Measurements from ENCODE around the gene ADCY9.

Gene ADCY9

DNA sequence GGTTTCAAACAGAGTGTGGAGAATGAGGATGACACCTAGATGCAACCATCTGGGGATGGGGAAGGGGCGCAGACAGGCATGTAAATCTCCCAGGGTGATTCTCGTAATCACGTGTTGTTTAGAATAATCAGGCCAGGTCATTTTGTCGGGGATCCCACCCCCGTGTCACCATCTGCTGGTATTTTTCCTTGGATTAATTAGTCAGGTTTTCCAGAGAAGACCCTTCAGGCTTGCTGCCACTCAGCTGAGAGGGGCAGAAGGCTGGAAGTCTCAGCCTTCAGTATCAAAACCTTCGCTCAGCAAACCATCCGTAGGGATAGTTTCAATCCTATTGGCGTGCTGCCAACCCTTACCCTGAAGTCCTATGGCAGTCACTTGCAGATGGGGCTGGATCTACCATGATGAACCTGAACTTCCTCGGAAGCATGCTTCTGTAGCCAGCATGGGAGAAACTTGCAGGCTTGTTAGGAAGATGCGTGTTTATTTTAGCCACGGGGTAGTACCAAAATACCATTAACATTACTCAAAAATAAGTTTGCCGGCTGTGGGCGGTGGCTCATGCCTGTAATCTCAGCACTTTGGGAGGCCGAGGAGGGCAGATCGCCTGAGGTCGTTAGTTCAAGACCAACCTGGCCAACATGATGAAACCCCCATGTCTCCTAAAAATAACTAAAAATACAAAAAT is 7.5 kb upstream of the ADCY9 start:
- no peak for DNase-seq (ENCODE audit: low read depth)

DNA sequence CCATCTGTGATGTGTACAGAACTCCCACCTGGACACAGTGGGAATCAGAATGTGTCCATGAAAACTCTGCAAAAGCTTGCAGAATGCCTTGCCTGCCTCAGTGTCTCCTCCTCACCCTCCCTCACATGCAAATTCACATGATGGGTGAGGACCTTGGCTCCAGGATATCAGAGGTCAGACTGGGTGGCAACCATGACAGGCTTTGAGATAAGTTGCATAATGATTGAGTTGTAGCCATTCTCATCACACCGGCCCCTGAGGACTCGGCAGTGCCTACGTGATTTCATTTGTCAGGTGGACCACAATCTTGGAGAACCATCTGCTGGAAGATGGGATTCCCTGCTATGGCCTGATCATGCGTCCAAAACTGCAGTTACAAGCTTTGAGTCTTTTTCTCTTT is 3.9 kb upstream of the ADCY9 start:
- no peak for DNase-seq (ENCODE audit: low read depth)

DNA sequence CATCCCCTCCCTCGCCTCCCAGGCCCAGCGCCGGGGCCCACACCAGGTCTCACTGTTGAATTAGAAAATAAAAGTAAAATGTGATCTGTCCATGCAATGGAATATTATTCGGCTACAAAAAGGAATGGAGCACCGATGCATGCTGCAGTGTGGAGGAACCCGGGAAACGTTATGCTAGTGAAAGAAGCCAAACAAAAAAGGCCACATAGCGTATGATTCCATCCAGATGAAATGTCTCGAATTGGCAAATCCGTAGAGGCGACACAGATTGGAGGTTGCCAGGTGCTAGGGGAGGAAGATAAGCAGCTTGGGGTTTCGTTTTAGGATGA is 972 bp upstream of the ADCY9 start:
- no peak for DNase-seq (ENCODE audit: low read depth)

DNA sequence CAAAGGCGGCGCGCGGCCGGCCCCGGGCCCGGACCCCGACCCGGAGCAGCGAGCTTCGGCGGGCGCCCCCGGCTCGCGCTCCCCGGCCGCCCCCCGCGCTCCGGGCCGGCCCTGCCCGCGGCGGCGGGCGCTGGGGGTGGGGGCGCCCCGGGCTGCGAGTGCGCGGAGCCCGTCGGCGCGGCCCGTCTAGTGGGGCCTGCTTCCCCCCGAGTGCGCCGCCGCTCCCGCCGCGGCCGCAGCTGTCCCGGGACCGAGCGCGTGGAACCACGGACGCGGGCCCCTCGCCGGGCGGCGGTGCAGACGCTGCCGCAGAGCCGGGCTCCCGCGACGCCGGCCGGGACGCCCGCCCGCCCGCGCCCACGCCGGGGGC is 308 bp downstream of the ADCY9 start:
- no peak for DNase-seq (ENCODE audit: low read depth)

DNA sequence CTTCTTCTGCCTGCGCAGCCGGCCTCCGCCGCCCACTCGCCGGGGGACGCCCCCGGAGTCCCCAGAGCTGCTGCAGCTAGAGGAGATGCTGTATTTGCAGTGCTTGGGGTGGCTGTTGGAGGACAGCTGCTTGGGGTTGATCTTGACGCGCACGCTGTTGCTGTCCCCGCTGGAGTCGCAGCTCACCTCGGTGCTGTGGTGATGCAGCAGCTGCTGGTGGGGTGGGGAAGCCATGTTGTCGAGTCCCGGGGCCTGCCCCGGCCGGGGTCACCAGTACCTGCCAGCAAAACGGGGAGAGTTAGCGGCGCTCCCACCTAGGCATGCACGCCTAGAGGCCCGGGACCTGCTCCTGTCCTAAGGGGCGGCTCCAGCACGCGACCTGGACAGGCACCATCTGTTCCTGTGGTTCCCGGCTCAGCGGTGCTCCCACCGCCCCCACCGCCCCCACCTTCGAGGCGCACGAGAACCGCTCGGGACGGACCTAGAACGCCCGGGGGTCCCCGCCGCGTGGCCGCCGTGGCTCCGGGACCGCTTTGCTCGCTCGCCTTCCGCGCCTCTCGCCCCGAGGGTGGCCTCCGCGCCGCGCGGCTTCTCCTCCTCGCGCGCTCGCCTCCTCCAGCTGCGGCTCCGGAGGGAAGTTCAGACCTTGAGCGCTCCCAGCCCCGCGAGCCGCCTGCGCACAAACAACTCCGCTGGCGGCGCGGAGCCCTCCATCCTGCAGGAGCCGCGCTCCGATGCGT is 863 bp downstream of the ADCY9 start:
- peak; percentile 17 for DNase-seq (ENCODE audit: low read depth)

DNA sequence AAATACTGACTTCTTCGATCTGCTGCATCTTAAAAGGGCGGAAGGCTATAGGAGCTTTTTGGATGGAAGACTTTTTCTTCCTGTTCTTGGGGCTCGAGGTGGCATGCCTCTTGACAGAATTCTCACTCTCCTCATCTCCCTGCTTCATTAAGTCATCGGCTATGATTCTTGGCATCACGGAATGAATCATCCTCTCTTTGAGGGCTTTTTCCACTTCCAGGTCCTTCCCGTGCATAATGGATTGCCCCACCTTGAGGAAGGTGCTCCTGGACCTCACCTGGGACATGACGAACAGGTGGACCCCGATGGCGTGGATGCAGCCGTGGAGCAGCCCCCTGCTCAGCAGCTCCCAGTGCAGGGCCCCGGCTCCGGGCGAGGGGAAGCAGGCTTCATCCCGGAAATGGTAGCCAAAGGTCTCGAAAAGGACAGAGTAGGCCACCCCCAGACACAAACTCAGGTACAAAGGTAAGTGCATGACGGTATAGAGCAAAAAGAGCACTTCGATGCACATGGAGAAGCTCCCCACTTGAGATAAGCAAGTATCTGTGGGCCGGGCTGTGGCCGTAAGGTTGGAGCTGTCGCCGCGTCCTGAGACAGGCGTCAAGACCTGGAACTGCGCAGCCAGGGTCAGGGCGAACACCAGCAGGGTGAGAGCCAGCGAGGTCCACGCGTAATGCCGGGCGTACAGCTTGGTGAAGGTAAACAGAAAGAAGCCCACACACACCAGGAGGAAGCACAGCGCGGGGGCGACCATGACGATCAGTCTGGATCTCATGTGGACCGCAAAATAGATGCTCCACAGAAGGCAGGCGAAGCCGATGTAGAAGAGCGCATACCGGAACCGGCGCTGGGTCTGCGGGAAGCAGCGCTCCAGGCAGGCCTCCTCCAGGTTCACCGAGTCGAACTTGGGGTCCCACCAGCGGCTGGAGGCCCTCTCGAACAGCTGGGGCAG is 1.7 kb downstream of the ADCY9 start:
- DNase-seq (ENCODE audit: low read depth) = no peak

DNA sequence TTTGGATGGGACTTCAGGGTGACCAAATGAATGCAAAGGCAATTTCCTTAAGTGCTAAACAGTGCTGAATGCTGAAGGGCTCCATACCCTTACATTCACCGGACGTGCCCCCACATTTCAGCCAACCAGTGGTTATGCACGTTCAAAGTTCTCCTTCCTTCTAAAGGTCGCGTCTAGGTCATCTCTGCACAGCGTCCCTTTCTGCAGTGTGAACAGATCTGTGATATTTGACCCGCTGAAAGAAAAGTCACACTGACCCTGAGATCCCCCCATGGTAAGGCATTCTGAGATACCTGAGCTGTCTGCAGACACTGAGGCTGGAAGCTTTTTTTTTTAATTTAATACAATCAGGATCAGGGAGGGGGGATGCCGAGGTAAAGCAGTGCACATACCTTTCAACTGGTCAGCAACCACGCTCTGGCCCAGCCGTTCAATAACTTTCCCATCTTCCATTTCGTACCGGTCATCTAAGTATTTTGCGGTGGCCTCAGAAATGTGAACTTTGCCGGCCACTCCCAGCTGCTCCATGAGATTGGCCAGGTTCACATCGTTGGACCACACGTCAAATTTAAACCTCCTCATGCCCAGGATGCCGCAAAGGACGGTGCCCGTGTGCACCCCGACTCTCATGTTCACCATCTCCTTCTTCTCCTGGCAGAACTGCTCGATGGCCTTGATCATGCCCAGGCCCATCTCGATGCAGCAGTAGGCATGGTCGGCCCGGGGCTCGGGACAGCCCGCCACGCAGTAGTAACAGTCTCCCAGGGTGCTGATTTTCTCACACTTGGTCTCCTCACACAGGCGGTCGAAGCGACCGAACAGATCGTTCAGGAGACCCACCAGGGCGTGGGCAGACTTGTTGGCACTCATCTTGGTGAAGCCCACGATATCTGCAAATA is 2.6 kb downstream of the ADCY9 start:
- DNase-seq (ENCODE audit: low read depth) = no peak

DNA sequence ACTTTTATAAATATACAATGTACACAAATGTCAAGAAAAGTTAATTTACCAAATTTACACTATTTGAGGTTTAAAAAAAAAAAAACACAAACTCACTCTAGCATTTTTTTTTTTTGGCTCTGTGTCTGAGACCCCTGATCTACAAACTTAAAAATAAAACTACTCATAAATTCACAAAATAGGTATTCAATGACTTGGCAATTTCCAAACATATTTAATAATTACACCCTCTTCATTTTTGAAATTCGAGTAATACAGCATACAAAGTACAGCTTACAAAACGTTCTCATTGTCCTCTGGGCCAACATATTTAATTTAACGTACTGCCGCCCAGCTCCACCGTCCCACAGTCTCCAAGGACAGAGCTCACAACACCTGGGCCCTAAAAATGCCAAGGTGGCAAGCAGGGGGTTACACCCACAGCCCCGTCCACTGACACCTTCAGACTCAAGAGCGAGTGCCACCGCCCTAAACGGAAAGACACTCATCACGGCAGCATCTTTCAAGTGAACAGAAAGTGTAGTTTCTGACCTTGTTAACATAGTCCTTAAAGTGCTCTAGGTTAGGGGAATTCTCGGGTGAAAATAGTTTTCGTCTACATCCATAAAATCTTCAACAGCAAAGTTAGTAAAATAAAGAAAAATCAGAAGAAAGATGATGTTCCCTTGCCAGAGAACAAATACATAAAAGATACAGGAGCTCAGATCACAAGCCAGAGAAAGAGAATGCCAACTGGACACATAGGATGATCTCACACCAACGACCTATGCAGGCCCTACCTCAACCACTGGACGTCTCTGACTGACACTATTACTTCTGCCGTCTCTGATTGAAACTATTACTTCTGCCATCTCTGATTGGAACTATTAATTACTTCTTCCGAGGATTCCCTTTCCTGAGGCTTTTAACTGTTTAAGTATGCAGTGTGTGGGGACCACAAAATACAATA is 4.2 kb downstream of the ADCY9 start:
- no peak for DNase-seq (ENCODE audit: low read depth)

DNA sequence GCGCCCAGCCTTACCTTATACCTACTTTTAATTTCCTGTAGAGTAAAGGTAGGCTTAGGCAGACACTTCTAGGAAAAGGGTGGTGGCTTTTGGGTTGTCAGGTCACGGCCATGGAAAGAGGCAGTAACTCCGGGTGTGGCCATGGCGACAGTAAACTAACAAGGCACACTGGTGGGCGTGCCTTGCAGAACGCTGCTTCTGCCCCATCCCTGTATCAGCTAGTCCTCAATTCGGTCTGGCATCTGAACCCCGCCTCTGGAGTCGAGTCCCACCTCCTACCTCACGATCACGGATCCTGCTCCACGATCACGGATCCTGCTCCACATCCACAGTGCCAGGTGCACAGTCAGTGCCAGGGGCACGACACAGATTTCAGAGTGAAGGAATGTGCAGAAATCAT is 5.6 kb downstream of the ADCY9 start:
- DNase-seq (ENCODE audit: low read depth) = peak; percentile 7

DNA sequence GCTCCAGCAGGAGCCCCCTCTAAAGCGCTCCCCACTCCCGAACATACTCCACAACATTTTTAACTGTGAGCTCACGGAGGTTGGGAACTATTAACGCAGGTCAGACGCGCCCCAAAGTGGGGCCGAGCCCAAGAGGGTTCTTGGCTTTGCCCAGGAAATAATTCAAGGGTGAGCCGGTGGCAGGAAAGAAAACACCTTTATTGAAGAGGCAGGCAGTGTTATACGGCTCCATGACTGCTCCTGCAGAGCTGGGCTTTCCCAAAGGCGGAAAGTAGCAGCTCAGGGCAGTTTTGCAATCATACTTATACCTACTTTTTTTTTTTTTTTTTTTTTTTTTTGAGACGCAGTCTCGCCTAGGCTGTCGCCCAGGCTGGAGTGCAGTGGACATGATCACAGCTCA is 6.2 kb downstream of the ADCY9 start:
- DNase-seq (ENCODE audit: low read depth) = no peak

DNA sequence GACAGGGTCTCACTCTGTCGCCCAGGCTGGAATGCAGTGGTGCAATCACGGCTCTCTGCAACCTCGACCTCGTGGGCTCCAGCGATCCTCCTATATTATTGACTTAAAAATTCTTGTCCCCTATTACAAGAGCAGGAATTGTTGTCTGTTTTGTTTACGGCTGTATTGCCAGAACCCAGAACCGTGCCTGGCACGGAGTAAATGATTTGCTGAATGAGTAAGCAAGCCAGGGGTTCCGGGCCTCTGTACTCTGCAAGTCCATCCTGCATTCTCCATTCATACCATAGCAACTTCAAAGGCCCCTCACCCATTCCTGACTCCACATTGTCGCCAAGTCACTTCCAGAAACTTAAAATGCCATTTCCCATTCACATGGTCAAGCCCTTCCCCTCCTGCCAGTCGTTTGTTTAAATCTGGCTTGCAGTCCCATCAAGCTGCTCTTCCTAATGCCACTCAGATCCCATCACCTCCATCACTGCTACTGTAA is 6.9 kb downstream of the ADCY9 start:
- no peak for DNase-seq (ENCODE audit: low read depth)

DNA sequence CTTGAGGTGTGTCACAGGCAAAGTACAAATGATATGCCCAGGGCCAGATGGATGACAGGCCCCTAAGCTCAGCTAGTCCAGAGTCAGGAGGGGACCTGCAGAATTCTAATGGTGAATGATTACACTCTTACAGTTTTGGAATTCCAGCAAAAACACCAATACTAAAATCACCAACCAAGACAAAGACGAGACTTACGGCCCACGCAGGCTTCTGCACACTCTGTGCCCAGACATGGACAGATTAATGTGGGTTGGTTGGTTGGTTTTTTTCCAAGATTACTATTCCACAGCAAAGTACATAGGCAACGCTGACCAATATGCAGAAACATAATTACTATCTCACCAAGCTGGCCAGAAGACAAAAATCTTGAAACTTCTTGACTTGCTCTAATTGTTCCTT is 9.7 kb downstream of the ADCY9 start:
- DNase-seq (ENCODE audit: low read depth) = no peak

DNA sequence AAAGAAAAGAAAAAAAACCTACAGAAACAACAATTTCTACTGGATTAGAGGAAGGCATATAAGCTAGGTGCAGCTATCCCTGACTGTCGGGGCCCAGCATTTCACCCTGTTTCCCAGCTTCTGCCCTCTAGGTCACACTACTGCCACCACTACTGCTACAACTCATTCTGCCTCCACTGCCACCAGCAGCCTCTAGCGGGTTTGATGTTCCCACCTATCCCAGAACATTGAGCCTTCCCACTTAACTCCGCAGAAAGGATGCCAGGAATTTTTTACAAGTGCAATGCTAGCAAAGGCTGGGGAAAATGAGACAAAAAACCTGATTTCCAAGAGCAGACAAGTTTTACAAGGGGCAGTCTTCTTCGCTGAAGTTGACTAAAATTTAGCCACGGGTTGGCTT is 10.4 kb downstream of the ADCY9 start:
- no peak for DNase-seq (ENCODE audit: low read depth)

DNA sequence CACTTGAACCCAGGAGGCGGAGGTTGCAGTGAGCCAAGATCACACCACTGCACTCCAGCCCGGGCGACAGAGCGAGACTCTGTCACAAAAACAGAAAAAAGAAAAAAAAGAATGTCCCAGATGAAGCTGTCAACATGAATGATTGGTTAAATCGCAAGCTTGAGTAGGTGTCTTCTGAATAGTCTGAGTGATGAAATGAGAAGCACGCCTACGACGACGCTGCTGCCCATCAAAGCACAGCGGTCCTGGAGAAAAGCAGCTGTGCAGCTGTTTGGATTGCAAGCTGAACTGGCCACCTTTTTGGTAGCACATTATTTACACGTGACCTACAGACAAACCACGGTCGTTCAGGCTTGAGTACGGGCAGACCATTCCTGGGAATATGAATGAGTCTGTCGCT is 12.5 kb downstream of the ADCY9 start:
- no peak for DNase-seq (ENCODE audit: low read depth)

DNA sequence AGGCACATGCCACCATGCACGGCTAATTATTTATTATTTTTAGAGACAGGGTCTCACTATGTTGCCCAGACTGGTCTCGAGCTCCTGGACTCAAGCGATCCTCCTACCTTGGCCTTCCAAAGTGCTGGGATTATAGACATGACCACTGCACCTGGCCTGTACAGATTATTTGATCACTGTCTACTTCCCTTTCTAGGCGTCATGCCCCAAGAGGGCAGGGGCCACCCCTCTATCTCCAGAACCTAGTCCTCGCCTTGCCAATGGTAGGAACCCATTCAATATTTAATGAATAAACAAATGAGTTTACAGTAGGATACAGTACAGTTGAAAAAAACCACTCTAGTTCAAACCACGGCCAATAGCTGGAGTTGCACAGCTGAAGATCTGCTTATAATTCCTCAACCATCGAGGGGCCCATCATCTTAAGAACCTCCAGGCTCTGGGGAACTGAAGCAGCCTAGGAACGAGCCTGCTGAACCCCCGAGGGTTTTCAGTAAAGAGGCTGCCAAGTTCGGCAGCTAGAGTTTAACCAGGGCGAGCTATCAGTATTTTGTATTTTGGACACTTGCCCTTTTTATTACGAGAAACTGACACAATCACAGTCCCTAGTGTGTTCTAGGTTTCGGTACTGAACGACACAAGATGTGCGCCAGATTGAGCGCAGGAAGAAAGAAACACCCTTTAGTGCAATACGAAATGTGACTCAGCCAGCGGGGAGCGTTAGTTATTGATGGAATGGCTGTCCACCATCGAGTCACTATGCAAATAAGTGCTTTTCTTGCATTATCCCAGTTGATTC is 14.6 kb downstream of the ADCY9 start:
- DNase-seq (ENCODE audit: low read depth) = no peak

DNA sequence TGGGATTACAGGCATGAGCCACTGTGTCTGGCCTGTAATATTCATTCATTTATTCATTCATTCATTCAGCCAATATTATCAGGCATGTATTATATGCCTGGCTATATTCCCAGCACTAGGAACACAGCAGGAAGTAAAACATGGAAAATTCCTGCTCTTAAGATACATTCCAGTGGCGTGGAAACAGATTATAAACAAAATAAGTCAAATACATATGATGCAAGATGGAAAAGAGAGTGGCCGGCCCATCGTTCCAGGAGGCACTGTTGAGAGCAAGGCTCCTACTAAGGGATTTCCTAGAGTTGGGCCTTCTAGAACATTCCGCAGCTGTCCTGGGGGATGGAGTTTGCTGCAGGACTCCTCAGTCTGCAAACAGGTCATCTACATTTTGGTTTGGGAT is 17.7 kb downstream of the ADCY9 start:
- DNase-seq (ENCODE audit: low read depth) = no peak

DNA sequence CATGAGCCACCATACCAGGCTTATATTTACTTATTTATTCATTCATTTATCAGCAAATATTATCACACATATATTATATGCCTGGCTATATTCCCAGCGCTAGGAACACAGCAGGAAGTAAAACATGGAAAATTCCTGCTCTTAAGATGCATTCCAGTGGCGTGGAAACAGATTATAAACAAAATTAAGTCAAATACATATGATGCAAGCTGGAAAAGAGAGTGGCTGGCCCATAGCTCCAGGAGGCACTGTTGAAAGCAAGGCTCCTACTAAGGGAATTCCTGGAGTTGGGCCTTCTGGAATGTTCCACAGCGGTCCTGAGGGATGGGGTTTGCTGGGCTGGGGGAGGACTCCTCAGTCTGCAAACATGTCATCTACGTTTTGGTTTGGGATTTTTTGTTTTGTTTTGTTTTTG is 18.4 kb downstream of the ADCY9 start:
- DNase-seq (ENCODE audit: low read depth) = no peak

DNA sequence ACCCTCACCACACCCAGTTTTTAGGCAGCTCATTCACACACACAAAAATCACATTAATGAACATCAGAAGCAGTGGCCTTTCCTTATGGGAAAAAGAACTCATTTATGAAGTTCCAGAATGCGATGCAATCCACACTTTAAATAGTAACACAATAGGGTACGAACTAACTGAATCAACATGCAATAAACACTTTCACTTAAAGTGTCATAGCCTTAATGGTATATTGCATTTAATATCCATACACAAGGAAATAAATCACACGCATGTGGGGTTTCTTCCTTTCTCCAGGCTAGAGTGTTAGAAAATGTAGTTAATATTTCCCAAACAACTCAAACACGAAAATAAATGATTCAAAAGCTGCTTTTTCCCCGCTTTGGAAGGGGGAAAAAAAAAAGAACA is 19.7 kb downstream of the ADCY9 start:
- no peak for DNase-seq (ENCODE audit: low read depth)

DNA sequence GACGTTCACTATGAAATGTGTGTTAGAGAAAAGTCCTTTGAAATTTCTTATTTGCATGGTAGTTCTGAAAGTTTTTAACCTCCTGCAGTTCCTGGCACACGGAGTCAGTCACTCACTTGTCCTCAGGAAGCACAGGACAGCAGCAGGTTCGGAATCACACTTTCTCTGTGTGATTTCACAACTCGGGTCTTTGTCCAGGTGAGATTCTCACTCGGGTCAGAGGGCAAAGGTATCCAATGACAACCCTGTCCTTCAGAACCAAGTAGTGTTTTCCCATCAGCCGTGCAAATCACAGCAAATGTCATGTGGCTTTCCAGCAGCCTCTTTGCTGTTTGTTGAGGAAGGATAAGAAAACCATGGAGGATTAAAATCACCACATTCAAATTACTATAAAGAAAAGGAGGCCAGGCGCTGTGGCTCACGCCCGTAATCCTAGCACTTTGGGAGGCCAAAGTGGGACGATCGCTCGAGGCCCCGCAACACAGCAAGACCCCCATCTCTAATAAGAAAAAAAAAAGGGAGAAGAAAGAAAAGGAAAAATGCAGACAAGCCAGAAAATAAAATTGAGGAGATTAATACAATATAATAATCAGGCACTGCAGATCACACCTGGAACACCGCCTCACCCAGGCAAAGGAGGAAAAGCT is 22.0 kb downstream of the ADCY9 start:
- no peak for DNase-seq (ENCODE audit: low read depth)
